ENCODE measurements around the gene NPL.

Gene NPL

GRCh38 chr1:182789138-182790076 is at the start of gene NPL:
NPL (plus strand) TSS chr1:182789773; CDS start chr1:182794372, 4,599 bp downstream.
- DNase-seq: peak; percentile 91

DNA sequence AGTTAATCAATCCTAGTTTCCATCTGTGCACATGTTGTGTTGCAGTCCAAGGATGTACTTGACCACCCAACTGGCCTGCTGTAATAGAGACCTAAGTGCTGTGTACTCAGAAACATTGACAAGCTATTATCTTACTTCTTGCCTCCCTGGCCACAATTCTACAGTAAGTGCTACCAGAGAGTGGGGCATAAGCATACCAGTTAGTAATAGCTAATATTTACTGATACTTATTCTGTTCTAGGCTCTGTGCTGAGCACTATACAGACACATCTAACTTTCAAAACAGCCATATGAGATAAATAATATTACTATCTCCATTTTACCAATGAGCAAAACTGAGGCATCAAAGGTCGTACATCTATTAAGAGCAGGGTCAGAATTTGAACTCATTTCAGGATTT is 49.5 kb upstream of the NPL start:
- DNase-seq: no peak

DNA sequence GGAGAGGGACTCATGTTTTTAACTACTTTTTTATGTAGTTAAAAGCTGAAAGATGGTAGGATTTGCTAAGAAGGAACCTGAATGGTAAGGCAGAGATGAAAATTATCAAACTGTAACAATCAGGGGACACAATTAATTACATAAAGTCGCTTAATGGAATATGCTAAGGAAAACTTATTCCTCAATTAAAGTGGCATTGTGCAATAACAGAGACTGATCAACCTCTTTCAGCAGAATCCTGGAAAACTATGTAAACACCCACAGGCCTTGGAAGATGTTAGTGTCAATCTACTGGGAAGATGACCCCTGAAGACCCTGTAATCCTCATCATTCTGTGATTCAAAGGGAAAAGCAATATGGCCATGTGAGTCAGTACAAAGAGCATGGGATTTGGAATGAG is 46.8 kb upstream of the NPL start:
- no peak for DNase-seq

DNA sequence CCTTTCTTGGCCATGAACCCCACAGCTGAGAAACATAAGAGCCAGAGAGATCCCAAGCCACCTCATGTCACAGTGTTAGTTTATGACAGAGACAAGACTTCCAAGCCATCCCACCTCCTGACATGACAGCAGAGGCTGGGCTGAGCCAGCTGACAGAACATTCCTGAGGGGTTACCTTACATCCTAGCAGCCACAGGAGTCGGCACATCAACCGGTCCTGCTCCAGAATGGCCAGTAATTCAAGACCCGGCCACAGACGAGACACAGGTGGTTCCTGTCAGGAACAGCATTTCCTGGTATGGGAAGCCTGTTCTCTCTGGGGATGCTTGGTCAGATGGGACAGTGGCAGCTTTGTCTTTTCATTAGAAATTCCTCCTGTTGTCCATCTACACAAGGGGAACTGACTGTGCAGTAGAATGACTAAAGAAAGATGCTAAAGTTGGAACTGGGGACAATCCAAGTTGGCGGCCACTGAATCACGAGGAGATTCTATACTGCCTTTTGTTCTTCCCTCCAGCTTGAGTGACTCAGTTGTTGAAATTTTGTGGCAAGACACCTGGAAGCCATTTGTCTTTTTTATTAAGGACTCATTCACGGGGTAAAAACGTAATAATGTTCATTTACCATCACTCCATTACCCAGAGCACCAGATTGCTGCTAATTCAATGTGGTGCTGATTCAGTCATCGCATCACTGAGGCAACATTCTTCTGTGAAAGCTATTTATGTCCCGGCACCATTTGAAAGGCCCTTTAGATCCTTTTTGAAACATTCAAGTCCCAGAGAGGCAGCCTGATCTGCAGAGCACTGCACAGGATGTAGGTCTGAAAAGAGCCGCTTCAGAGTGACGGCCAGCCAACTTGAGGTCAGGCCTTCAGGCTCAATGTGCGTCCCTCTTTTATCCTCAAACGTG is 37.2 kb upstream of the NPL start:
- DNase-seq: no peak

DNA sequence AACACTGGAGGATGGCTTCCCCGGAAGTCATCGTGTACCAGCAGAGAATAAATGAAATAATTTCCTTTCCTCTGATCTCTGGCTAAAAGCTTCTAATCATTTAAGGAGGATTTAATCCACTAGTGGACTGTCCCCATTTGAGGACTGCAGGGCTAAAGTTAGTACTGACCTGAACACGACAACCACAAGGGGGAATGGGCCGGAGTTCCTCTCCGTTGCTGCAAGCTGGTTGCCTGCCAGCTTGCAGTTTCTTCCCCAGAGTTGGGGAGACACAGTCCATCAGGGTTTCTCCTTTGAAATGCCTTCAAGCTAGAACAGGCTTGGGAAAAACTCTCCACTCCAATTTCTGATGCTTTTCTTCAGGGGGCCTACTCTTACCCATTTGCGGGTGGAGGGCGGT is 35.5 kb upstream of the NPL start:
- no peak for DNase-seq

GRCh38 chr1:182754543-182755314 is 34.8 kb upstream of the NPL start:
- no peak for DNase-seq

- DNase-seq: no peak
Observed at GRCh38 chr1:182755632-182756031, 33.9 kb upstream of the NPL start.

DNA sequence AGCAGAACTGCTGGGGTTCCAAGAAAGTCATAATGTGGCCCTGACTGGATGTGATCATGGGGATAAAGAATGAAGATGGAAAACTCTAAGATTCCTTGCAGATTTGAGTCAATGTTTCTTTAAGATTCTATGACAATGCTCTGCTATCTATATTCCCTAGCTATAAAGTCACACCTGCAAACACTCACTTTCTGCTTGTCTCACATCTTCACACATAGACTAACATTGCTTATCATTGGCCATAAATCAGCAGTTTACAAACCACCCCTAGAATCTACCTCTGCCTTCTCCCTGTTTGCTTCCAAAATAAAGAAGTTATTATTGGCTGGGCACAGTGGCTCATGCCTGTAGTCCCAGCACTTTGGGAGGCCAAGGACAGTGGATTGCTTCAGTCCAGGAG is 33.1 kb upstream of the NPL start:
- DNase-seq: no peak

DNA sequence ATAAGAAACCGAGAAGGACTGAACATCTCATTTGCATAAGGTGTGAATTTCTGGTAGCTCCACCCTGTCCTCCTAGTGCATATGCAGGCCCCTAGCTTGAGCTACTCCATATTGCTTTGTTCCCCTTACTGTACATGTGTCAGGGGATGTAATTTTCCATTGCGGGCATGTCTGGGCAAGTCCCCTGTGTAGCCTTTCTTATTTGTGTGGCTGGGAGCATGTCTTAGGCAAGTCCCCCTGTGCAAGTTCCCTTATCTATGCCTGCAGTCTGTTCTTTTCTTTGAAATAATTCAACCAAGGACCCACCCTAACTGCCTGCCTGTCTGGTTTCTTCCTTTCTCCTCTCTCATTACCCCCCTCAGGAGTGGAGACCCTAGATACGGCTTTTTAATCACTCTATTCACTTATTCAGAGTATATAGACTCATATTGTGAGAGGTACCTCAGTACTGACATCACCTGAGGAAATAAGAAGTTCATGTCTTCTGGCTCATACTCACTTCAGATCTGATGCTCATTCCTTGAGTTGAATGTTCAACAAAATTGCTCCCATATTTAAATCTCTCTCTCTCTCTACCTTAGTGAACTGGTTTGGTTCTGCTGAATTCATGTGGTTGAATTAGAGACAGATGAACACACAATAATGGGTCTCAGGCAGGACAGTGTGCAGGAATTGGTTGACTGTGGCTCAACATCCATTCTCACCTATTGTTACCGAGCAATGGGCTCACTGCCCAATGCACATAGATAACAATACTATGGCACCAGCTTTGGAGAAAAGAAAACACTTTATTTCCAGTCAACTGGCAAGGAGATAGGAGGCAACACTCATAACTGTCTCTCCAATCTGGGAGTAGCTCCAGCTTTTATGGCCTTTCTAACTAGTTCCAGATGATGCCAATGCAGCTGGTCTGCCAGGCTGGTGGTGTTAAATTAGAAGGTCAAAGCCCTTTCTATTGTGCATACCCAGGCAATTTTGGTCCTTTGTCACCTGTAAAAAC is 27.9 kb upstream of the NPL start:
- DNase-seq: no peak

- DNase-seq: no peak
Observed at GRCh38 chr1:182762536-182762935, 27.0 kb upstream of the NPL start.

DNA sequence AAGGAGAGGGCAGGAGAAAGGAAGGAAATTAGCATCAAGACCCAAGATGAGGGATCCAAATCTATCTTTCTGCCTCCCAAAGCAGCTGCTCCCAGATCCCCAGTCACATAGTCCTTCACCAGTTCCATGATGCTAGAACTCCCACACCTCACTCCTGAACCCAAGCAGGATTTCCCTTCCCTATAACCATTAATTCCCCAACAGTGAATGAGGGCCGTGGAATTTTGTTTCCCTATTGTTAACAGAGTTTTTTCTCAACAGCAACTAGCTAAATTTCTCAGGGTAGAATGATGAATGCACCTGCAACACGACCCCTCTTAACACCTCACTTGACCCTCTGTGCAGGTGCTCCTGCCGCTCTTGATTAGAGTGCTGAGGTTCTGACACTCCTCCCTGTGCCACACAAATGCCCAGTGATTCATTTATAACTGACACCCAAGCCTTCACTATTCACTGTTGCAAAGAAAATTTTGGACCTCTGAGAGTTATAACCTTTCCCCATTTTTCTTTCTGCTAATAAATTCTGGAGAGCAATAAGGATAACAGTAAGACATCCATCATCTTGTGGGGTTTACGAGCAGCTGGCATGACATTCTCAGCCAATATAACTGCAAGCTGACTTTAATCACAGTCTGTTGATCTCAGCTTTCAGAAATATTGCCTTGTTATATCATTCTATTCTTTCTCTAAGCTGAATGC is 25.4 kb upstream of the NPL start:
- DNase-seq: no peak

DNA sequence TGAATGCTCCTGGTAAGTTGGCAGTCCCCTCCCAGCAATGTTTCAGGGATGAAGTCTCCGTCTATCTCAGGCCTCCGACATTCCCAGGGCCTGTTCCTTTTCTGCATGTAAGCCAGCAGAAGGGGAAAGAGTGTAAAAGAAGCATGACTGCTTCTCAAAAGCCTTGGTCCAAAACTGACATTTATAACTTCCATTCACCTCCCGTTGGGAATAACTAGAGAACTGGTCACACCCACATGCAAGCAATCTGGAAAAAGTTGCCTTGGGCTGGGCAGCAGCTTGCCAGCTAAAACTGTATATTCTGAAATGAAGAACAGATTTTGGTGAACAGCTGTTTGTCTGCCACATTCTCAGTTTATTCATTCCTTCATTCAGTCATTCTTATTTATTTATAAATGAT is 24.2 kb upstream of the NPL start:
- no peak for DNase-seq

- no peak for DNase-seq
Observed at GRCh38 chr1:182766050-182766449, 23.5 kb upstream of the NPL start.

- no peak for DNase-seq
Observed at GRCh38 chr1:182766881-182767645, 22.5 kb upstream of the NPL start.

GRCh38 chr1:182768963-182769362 is 20.6 kb upstream of the NPL start:
- no peak for DNase-seq

- DNase-seq: no peak
Observed at GRCh38 chr1:182770232-182770631, 19.3 kb upstream of the NPL start.

DNA sequence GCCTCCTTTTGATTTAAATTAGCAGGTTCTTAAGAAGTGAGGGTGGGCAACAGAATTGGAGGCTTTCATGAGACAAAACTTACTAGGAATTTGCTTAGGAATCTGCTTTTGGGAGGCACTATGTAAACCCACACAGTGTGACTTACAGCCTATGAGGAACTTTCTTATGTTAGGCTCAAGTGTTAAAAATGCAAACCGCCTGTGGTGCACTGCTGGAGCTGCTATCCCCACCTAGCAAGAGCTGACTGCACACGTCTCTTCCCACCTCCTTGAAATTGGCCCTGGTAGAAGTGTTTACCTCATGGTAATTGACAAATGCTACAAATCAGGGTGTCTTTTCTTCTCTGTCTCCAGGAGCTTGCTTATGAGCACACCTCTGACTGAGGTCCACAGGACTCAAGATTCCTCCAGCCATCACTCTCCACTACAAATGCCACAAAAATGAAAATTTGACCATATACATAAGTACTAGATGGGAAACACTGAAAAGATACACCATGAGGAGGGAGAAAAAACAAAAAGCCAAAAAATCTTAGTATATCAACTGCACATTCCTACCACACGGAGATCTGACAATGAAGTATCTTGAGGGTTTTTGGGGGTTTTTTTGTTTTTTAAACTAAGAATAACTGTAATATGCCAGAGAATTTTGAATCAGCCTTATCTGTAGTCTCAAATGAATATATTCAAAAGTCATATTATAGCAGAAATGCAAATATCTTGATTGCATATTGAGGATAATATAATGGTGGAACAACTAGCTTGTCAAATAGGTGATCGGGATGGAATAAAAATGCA is 18.2 kb upstream of the NPL start:
- DNase-seq: no peak

DNA sequence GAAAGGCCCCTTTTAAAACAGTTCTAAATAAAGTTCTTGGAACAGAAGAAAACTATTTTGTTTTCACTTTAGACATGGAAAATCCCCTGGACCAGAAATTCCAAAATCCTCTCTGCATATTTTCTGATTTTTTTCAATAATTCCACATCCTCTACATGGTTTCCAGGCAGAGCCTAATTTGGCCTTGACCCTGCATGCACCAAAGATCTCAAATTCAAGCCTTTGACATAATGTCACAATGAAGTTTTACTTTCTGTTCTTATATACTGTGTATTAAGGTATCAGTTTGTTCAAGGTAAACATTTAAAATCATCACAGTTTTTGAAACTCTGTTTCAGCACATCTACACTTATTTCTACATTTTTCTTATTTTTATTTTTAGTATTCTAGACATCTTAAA is 12.2 kb upstream of the NPL start:
- DNase-seq: no peak

- DNase-seq: no peak
Observed at GRCh38 chr1:182778862-182779261, 10.7 kb upstream of the NPL start.
